ENCODE results near the gene CCBE1. TPM values are rescaled to one million over a fixed set of nuclear protein-coding genes. Genes with fewer than 3 reads are reported as not detected.

CCBE1 gene
- total RNA-seq, 2 donors from 2014 or later, result 1.6 to 1.8 TPM

- TF ChIP-seq, protein P1, sequence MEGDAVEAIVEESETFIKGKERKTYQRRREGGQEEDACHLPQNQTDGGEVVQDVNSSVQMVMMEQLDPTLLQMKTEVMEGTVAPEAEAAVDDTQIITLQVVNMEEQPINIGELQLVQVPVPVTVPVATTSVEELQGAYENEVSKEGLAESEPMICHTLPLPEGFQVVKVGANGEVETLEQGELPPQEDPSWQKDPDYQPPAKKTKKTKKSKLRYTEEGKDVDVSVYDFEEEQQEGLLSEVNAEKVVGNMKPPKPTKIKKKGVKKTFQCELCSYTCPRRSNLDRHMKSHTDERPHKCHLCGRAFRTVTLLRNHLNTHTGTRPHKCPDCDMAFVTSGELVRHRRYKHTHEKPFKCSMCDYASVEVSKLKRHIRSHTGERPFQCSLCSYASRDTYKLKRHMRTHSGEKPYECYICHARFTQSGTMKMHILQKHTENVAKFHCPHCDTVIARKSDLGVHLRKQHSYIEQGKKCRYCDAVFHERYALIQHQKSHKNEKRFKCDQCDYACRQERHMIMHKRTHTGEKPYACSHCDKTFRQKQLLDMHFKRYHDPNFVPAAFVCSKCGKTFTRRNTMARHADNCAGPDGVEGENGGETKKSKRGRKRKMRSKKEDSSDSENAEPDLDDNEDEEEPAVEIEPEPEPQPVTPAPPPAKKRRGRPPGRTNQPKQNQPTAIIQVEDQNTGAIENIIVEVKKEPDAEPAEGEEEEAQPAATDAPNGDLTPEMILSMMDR (IDR thresholded peaks at IDR 0.05), result no peak
- no peak for ATAC-seq (ENCODE audit: insufficient number of reproducible peaks, low FRiP score, low read depth)
- Histone ChIP-seq H3K9me3 (no peaks in the 10 kb centered on the region), H3K4me1 (ENCODE audit: control insufficient read depth in 1 of 2, low read depth in 2 of 2) (peaks cover 22 to 25% of the 10 kb centered on the region in 2 donors), H3K27ac (no peak overlapping the region), H3K27me3 (replicated peaks; ENCODE audit: insufficient read depth) (no peaks in the 10 kb centered on the region), H3K4me3 (no peak overlapping the region), H3K36me3 (no peaks in the 10 kb centered on the region)
- DNase-seq (ENCODE audit: low spot score), result no peak
Observed at GRCh38 chr18:59512025-59512755, 185.0 kb downstream of the CCBE1 start.

- ATAC-seq (ENCODE audit: insufficient number of reproducible peaks, low FRiP score, low read depth) (no peak), DNase-seq (ENCODE audit: low spot score) (no peak)
- Histone ChIP-seq H3K4me3 (no peak overlapping the region), H3K36me3 (no peaks in the 10 kb centered on the region), H3K9me3 (no peaks in the 10 kb centered on the region), H3K27ac (no peak overlapping the region), H3K4me1 (ENCODE audit: control insufficient read depth in 1 of 2, low read depth in 2 of 2) (peaks cover 4 to 11% of the 10 kb centered on the region in 2 donors), H3K27me3 (replicated peaks; ENCODE audit: insufficient read depth) (no peaks in the 10 kb centered on the region)
- TF ChIP-seq, protein P1 (IDR thresholded peaks at IDR 0.05), result no peak
Observed at GRCh38 chr18:59509481-59510442, 187.5 kb downstream of the CCBE1 start.

GRCh38 chr18:59505356-59505755 is 191.9 kb downstream of the CCBE1 start:
- ATAC-seq (ENCODE audit: insufficient number of reproducible peaks, low FRiP score, low read depth), result no peak
- no peak overlapping the region for H3K4me3 ChIP-seq
- TF ChIP-seq, protein P1 (IDR thresholded peaks at IDR 0.05), result no peak
- H3K27me3 ChIP-seq (replicated peaks; ENCODE audit: insufficient read depth), result no peaks in the 10 kb centered on the region
- H3K36me3 ChIP-seq, result no peaks in the 10 kb centered on the region
- H3K4me1 ChIP-seq (ENCODE audit: control insufficient read depth in 1 of 2, low read depth in 2 of 2), result peaks cover 0 to 6% of the 10 kb centered on the region in 2 donors
- no peaks in the 10 kb centered on the region for H3K9me3 ChIP-seq
- DNase-seq (ENCODE audit: low spot score), result no peak
- no peak overlapping the region for H3K27ac ChIP-seq

GRCh38 chr18:59502274-59503175 is 194.7 kb downstream of the CCBE1 start:
- Histone ChIP-seq H3K4me3 (no peak overlapping the region), H3K27ac (no peak overlapping the region), H3K4me1 (ENCODE audit: control insufficient read depth in 1 of 2, low read depth in 2 of 2) (peaks cover 0 to 6% of the 10 kb centered on the region in 2 donors), H3K36me3 (no peaks in the 10 kb centered on the region), H3K9me3 (no peaks in the 10 kb centered on the region), H3K27me3 (replicated peaks; ENCODE audit: insufficient read depth) (no peaks in the 10 kb centered on the region)
- ATAC-seq (ENCODE audit: insufficient number of reproducible peaks, low FRiP score, low read depth), result no peak
- DNase-seq (ENCODE audit: low spot score), result no peak
- TF ChIP-seq, protein P1 (IDR thresholded peaks at IDR 0.05), result no peak

Measured in thoracic aorta (tissue), 2 donors.